Spinal cord (tissue), 10 donors: ENCODE measurements around the gene RPRD1B. TPM values are rescaled to one million over a fixed set of nuclear protein-coding genes. Genes with fewer than 3 reads are reported as not detected.

Experiments
- DNase-seq, 6 donors: peaks; one replicate each; pipeline versions ENCODE4 v3.0.0 to v3.0.0-alpha.2; 2013 to 2015; ENCODE audit warnings: low spot score in 6 of 6, low read depth in 4 of 6
- H3K27ac ChIP-seq: one replicate; pipeline ENCODE4 v1.5.1; 2013; ENCODE audit warnings: low read depth, low read length, control low read depth
- H3K27me3 ChIP-seq: one replicate; pipeline ENCODE4 v1.6.1; 2013; ENCODE audit warnings: low read length; ENCODE audit not compliant: control insufficient read depth, insufficient read depth
- H3K36me3 ChIP-seq: one replicate; pipeline ENCODE4 v1.6.1; 2013; ENCODE audit warnings: low read length; ENCODE audit not compliant: control insufficient read depth, insufficient read depth
- H3K4me1 ChIP-seq: one replicate; pipeline ENCODE4 v1.6.1; 2013; ENCODE audit warnings: low read length; ENCODE audit not compliant: control insufficient read depth, insufficient read depth
- H3K4me3 ChIP-seq: one replicate; pipeline ENCODE4 v1.5.1; 2013; ENCODE audit warnings: low read depth, low read length, control low read depth
- H3K9me3 ChIP-seq: one replicate; pipeline ENCODE4 v1.6.1; 2013; ENCODE audit warnings: low read length; ENCODE audit not compliant: control insufficient read depth, insufficient read depth
- WGBS: methylation state at CpG from one replicate; pipeline ENCODE4 v1.1.5; 2013; ENCODE audit warnings: missing lambda C conversion rate; ENCODE audit not compliant: insufficient coverage; 5-methylcytosine and 5-hydroxymethylcytosine counted together
- polyA plus RNA-seq, 2 donors: library from polyadenylated mRNA; unstranded; fragments of 120-200 nt; gene quantifications; one replicate each; pipeline ENCODE4 v1.2.1, GENCODE V29; 2013; ENCODE audit not compliant: insufficient read length in 2 of 2
- total RNA-seq, 2 donors: library from RNA; depleted of rRNA in 1 of 2; stranded (reverse); fragments of 120-200 nt in 1 of 2; fragments of >200 nt in 1 of 2; gene quantifications; one replicate each; pipeline versions ENCODE4 v1.2.3 to v1.2.4, GENCODE V29; 2013 to 2014
- donor health status: healthy.

The RPRD1B gene
- total and polyA plus RNA-seq, 4 donors, result 25.4 to 32.6 (median 27.6) TPM

GRCh38 chr20:38131588-38132121 is 98.1 kb downstream of the RPRD1B start:
- Histone ChIP-seq H3K9me3 (no peaks in the 10 kb centered on the region), H3K27ac (no peak overlapping the region), H3K27me3 (no peaks in the 10 kb centered on the region), H3K4me3 (no peak overlapping the region), H3K4me1 (peaks cover 21% of the 10 kb centered on the region), H3K36me3 (no peaks in the 10 kb centered on the region)
- WGBS, result 67% methylated on average over 1 of the region's 3 CpGs
- peak in 1 of 6 donors; percentile 41 for DNase-seq

- H3K36me3 ChIP-seq, result no peaks in the 10 kb centered on the region
- no peak for DNase-seq
- H3K27ac ChIP-seq, result no peak overlapping the region
- H3K9me3 ChIP-seq, result no peaks in the 10 kb centered on the region
- 89% methylated on average over 23 of the region's 26 CpGs for WGBS
- no peak overlapping the region for H3K4me3 ChIP-seq
- peaks cover 21% of the 10 kb centered on the region for H3K4me1 ChIP-seq
- H3K27me3 ChIP-seq, result no peaks in the 10 kb centered on the region
These were observed 98.8 kb downstream of the RPRD1B start for GRCh38 chr20:38132156-38132909.

GRCh38 chr20:38132910-38133501 is 99.5 kb downstream of the RPRD1B start:
- WGBS, result 84% methylated on average over 9 of the region's 11 CpGs
- Histone ChIP-seq H3K4me3 (no peak overlapping the region), H3K27ac (no peak overlapping the region)

GRCh38 chr20:38133680-38134426 is 100.3 kb downstream of the RPRD1B start:
- WGBS, result 81% methylated on average over 10 of the region's 10 CpGs
- Histone ChIP-seq H3K9me3 (no peaks in the 10 kb centered on the region), H3K36me3 (no peaks in the 10 kb centered on the region), H3K27ac (peak overlapping the region; percentile 29), H3K4me1 (peaks cover 21% of the 10 kb centered on the region), H3K27me3 (no peaks in the 10 kb centered on the region), H3K4me3 (no peak overlapping the region)
- peak in 1 of 6 donors; percentile 47 for DNase-seq

More at GRCh38 chr20:38132910-38133501, 99.5 kb downstream of the RPRD1B start:
- peaks cover 21% of the 10 kb centered on the region for H3K4me1 ChIP-seq
- DNase-seq, result no peak
- no peaks in the 10 kb centered on the region for H3K9me3 ChIP-seq
- H3K27me3 ChIP-seq, result no peaks in the 10 kb centered on the region
- H3K36me3 ChIP-seq, result no peaks in the 10 kb centered on the region

GRCh38 chr20:38134427-38135270 is 101.1 kb downstream of the RPRD1B start:
- WGBS, result 75% methylated on average over 9 of the region's 9 CpGs
- no peaks in the 10 kb centered on the region for H3K9me3 ChIP-seq
- peak overlapping the region; percentile 52 for H3K27ac ChIP-seq
- DNase-seq, result no peak
- peaks cover 24% of the 10 kb centered on the region for H3K4me1 ChIP-seq
- H3K4me3 ChIP-seq, result no peak overlapping the region
- H3K27me3 ChIP-seq, result no peaks in the 10 kb centered on the region
- no peaks in the 10 kb centered on the region for H3K36me3 ChIP-seq

- peaks cover 21% of the 10 kb centered on the region for H3K4me1 ChIP-seq
- no peak overlapping the region for H3K4me3 ChIP-seq
- H3K9me3 ChIP-seq, result no peaks in the 10 kb centered on the region
- no peaks in the 10 kb centered on the region for H3K27me3 ChIP-seq
- no peak for DNase-seq
- WGBS, result 87% methylated on average over 5 of the region's 7 CpGs
- H3K27ac ChIP-seq, result peak overlapping the region; percentile 52
- H3K36me3 ChIP-seq, result no peaks in the 10 kb centered on the region
These were observed 101.7 kb downstream of the RPRD1B start for GRCh38 chr20:38135271-38135650.

GRCh38 chr20:38135651-38136420 is 102.3 kb downstream of the RPRD1B start:
- H3K9me3 ChIP-seq, result no peaks in the 10 kb centered on the region
- peaks cover 19% of the 10 kb centered on the region for H3K4me1 ChIP-seq
- WGBS, result 90% methylated on average over 28 of the region's 28 CpGs
- DNase-seq, result no peak
- H3K27me3 ChIP-seq, result no peaks in the 10 kb centered on the region
- no peak overlapping the region for H3K4me3 ChIP-seq
- no peaks in the 10 kb centered on the region for H3K36me3 ChIP-seq
- no peak overlapping the region for H3K27ac ChIP-seq

GRCh38 chr20:38136421-38137245 is 103.1 kb downstream of the RPRD1B start:
- no peaks in the 10 kb centered on the region for H3K27me3 ChIP-seq
- no peak overlapping the region for H3K4me3 ChIP-seq
- 94% methylated on average over 14 of the region's 14 CpGs for WGBS
- peaks cover 25% of the 10 kb centered on the region for H3K4me1 ChIP-seq
- no peaks in the 10 kb centered on the region for H3K36me3 ChIP-seq
- no peaks in the 10 kb centered on the region for H3K9me3 ChIP-seq
- no peak overlapping the region for H3K27ac ChIP-seq
- no peak for DNase-seq
